Natural killer cell (primary cell): ENCODE results near the gene SELE. TPM values are rescaled to one million over a fixed set of nuclear protein-coding genes. Genes with fewer than 3 reads are reported as not detected.
"Not testable (repeated sequence)": the region's sequence is repeated elsewhere in the genome, so short reads cannot be mapped to it uniquely, and the experiment has no call there.

Experiments used
- ATAC-seq, 3 donors: fragments of 150-1000 bp in 2 of 3; fragments of 200-7000 bp in 1 of 3; cut with Tn5 transposase; 1 replicate in 1 of 3; 2 replicates in 2 of 3; pipeline ENCODE4 v1.10.0; 2021; ENCODE audit warnings: mild to moderate bottlenecking in 2 of 3, moderate library complexity in 2 of 3
- DNase-seq, 2 donors: peaks; one replicate each; pipeline versions ENCODE4 v3.0.0 to v3.0.0-alpha.2; 2013 to 2021; ENCODE audit warnings: mixed read lengths in 1 of 2
- H3K27ac ChIP-seq: one replicate; pipeline ENCODE4 v1.5.1; 2013; ENCODE audit warnings: mild to moderate bottlenecking, low read length
- H3K27me3 ChIP-seq: one replicate; pipeline ENCODE4 v1.6.1; 2013; ENCODE audit warnings: low read length; ENCODE audit not compliant: control insufficient read depth, insufficient read depth
- H3K36me3 ChIP-seq: one replicate; pipeline ENCODE4 v1.6.1; 2013; ENCODE audit warnings: low read length; ENCODE audit not compliant: control insufficient read depth, insufficient read depth
- H3K4me1 ChIP-seq: one replicate; pipeline ENCODE4 v1.6.1; 2013; ENCODE audit warnings: low read length; ENCODE audit not compliant: control insufficient read depth, insufficient read depth
- H3K4me3 ChIP-seq: one replicate; pipeline ENCODE4 v1.5.1; 2013; ENCODE audit warnings: low read length
- H3K9me3 ChIP-seq: one replicate; pipeline ENCODE4 v1.6.1; 2013; ENCODE audit warnings: low read length; ENCODE audit not compliant: control insufficient read depth, insufficient read depth
- H3K27ac Mint-ChIP-seq, 2 donors: one replicate each; pipeline ENCODE4 v1.8.0; 2022; ENCODE audit warnings: mild to moderate bottlenecking in 2 of 2, mixed read lengths in 2 of 2, moderate library complexity in 1 of 2
- H3K27me3 Mint-ChIP-seq, 2 donors: one replicate each; pipeline ENCODE4 v1.8.0; 2022; ENCODE audit warnings: low read depth in 2 of 2, mixed read lengths in 2 of 2
- H3K36me3 Mint-ChIP-seq: one replicate; pipeline ENCODE4 v1.8.0; 2022; ENCODE audit warnings: mixed read lengths
- H3K4me1 Mint-ChIP-seq, 2 donors: one replicate each; pipeline ENCODE4 v1.8.0; 2022; ENCODE audit warnings: mixed read lengths in 2 of 2
- H3K4me3 Mint-ChIP-seq: one replicate; pipeline ENCODE4 v1.8.0; 2022; ENCODE audit warnings: mild to moderate bottlenecking, moderate library complexity, mixed read lengths
- H3K9me3 Mint-ChIP-seq, 2 donors: one replicate each; pipeline ENCODE4 v1.8.0; 2022; ENCODE audit warnings: mixed read lengths in 2 of 2
- WGBS: methylation state at CpG from one replicate; pipeline ENCODE4 v1.1.7; 2013; ENCODE audit warnings: missing lambda C conversion rate; ENCODE audit not compliant: insufficient coverage; 5-methylcytosine and 5-hydroxymethylcytosine counted together
- intact Hi-C: fragments of 100-400 bp; cut with micrococcal nuclease; formaldehyde crosslinking; loops from one replicate; pipeline ENCODE4 v1.14.2; 2022
- total RNA-seq, 4 donors: library from RNA; stranded (reverse); fragments of 120-200 nt in 1 of 4; gene quantifications; one replicate each; pipeline versions ENCODE4 v1.2.3 to v1.2.4, GENCODE V29; 2013 to 2022
- TF ChIP-seq, protein P1 (sequence below): fragments of 200-600 bp; IDR thresholded peaks from one replicate; pipeline ENCODE4 v1.8.0; 2022; ENCODE audit warnings: antibody characterized with exemption

SELE gene
- total RNA-seq, 3 donors from 2014 or later (not counting 1 experiment from before 2014, with no cell fraction given): not detected

DNA sequence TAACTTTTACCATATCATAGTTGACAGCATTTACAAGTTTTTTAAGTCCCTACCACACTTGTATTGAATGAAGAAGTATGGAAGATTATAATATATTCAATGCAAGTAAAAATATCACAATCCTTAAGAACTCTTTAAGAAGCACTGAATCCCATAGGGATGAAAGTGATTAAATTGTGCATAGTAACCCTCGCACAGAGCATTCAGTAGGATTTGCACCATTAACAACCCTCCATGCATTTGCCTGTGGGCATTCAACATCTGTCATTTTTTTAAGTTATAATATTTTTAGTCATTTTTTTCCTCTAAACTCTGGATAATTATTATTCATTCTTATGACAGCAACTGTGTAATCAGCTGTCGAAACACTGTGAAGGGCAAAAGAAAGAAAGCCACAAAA is 10.1 kb downstream of the SELE start:
- Mint-ChIP-seq H3K4me3 (no peak overlapping the region), H3K27ac (no peak overlapping the region), H3K4me1 (no peaks in the 10 kb centered on the region), H3K27me3 (peaks cover 8 to 13% of the 10 kb centered on the region in 2 donors), H3K9me3 (no peaks in the 10 kb centered on the region), H3K36me3 (no peaks in the 10 kb centered on the region)
- Histone ChIP-seq H3K9me3 (no peaks in the 10 kb centered on the region), H3K27ac (no peak overlapping the region), H3K36me3 (no peaks in the 10 kb centered on the region), H3K4me1 (no peaks in the 10 kb centered on the region), H3K4me3 (no peak overlapping the region), H3K27me3 (no peaks in the 10 kb centered on the region)
- WGBS: 86% methylated on average over 1 of the region's 2 CpGs
- TF ChIP-seq, protein P1, sequence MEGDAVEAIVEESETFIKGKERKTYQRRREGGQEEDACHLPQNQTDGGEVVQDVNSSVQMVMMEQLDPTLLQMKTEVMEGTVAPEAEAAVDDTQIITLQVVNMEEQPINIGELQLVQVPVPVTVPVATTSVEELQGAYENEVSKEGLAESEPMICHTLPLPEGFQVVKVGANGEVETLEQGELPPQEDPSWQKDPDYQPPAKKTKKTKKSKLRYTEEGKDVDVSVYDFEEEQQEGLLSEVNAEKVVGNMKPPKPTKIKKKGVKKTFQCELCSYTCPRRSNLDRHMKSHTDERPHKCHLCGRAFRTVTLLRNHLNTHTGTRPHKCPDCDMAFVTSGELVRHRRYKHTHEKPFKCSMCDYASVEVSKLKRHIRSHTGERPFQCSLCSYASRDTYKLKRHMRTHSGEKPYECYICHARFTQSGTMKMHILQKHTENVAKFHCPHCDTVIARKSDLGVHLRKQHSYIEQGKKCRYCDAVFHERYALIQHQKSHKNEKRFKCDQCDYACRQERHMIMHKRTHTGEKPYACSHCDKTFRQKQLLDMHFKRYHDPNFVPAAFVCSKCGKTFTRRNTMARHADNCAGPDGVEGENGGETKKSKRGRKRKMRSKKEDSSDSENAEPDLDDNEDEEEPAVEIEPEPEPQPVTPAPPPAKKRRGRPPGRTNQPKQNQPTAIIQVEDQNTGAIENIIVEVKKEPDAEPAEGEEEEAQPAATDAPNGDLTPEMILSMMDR: no peak
- DNase-seq (no peak), ATAC-seq (no peak)
- intact Hi-C loops: no loop called here

DNA sequence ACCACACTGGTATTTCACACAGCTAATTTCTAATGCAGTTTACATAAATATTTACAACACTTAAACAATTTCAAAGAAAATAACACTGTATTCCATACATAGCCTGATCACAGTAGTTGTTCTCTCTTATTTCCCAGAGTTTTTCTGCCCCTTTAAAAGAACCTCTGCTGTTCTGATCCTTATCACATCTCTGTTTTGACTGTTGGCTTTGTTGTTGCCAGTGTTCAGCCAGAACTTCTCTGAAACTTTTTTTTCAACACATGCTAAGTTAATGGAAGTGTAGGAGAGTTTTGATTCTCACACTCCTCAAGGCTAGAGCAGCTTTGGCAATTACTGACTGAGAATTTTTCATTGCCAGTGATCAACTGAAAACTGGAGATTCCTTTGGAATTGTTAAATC is 11.1 kb downstream of the SELE start:
- no peaks in the 10 kb centered on the region for H3K9me3 Mint-ChIP-seq
- Histone ChIP-seq H3K27ac (no peak overlapping the region), H3K4me1 (no peaks in the 10 kb centered on the region), H3K27me3 (no peaks in the 10 kb centered on the region), H3K9me3 (no peaks in the 10 kb centered on the region), H3K4me3 (no peak overlapping the region), H3K36me3 (no peaks in the 10 kb centered on the region)
- no peak overlapping the region for H3K27ac Mint-ChIP-seq
- TF ChIP-seq, protein P1: no peak
- no peak for DNase-seq
- peaks cover 5 to 17% of the 10 kb centered on the region in 2 donors for H3K27me3 Mint-ChIP-seq
- no peak for ATAC-seq
- intact Hi-C loops: no loop called here
- no peaks in the 10 kb centered on the region for H3K36me3 Mint-ChIP-seq
- H3K4me3 Mint-ChIP-seq: no peak overlapping the region
- no peaks in the 10 kb centered on the region for H3K4me1 Mint-ChIP-seq

DNA sequence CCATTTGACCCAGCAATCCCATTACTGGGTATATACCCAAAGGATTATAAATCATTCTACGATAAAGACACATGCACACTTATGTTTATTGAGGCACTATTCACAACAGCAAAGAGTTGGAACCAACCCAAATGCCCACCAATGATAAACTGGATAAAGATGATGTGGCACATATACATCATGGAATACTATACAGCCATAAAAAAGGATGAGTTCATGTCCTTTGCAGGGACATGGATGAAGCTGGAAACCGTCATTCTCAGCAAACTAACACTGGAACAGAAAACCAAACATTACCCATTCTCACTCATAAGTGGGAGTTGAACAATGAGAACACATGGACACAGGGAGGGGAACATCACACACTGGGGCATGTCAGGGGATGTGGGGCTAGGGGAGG is 18.8 kb downstream of the SELE start:
- not testable (repeated sequence) for H3K27me3 ChIP-seq, H3K36me3 ChIP-seq, H3K4me1 ChIP-seq, DNase-seq, H3K36me3 Mint-ChIP-seq, H3K9me3 ChIP-seq, H3K27ac Mint-ChIP-seq, H3K27ac ChIP-seq, H3K9me3 Mint-ChIP-seq, ATAC-seq, H3K4me3 Mint-ChIP-seq, H3K4me3 ChIP-seq
- 100% methylated on average over 1 of the region's 2 CpGs for WGBS
- H3K4me1 Mint-ChIP-seq: peaks cover 9 to 12% of the 10 kb centered on the region in 2 donors
- intact Hi-C loops: loop anchor here (10.0 kb wide), 1 partner anchor 100 kb away; no protein-coding TSS in a partner anchor
- peaks cover 16 to 18% of the 10 kb centered on the region in 2 donors for H3K27me3 Mint-ChIP-seq

DNA sequence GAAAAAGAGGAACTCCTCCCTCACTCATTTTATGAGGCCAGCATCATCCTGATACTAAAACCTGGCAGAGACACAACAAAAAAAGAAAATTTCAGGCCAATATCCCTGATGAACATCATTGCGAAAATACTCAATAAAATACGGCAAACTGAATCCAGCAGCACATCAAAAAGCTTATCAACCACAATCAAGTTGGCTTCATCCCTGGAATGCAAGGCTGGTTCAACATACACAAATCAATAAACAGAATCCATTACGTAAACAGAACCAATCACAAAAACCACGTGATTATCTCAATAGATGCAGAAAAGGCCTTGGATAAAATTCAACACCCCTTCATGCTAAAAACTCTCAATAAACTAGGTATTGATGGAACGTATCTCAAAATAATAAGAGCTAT is 20.8 kb downstream of the SELE start:
- not testable (repeated sequence) for H3K27ac ChIP-seq, H3K27ac Mint-ChIP-seq, DNase-seq, H3K4me3 ChIP-seq, H3K4me3 Mint-ChIP-seq, H3K36me3 Mint-ChIP-seq, H3K9me3 ChIP-seq, H3K4me1 ChIP-seq, H3K27me3 ChIP-seq, ATAC-seq, H3K36me3 ChIP-seq, H3K9me3 Mint-ChIP-seq
- Mint-ChIP-seq H3K4me1 (peaks cover 24 to 28% of the 10 kb centered on the region in 2 donors), H3K27me3 (peaks cover 8 to 18% of the 10 kb centered on the region in 2 donors)
- intact Hi-C loops: loop anchor here (10.0 kb wide), 1 partner anchor 102 kb away; no protein-coding TSS in a partner anchor
- WGBS: 93% methylated on average over 3 of the region's 5 CpGs
